OCI-LY7 (cell line): ENCODE results near the gene RIPK4.

Experiments used
- CTCF ChIP-seq: fragments of 200-600 bp; sonication (generic); conservative IDR thresholded peaks from 2 replicates; pipeline ENCODE4 v1.5.1; 2014; ENCODE audit warnings: mild to moderate bottlenecking, antibody characterized with exemption, low read length, moderate library complexity, mixed read lengths
- EZH2phosphoT487 ChIP-seq: fragments of 200-600 bp; sonication (generic); IDR thresholded peaks from 2 replicates; pipeline ENCODE4 v1.6.1; 2018; ENCODE audit warnings: low read depth, borderline replicate concordance, mild to moderate bottlenecking, mixed run types, antibody characterized with exemption, low read length, moderate library complexity, mixed read lengths

- TF ChIP-seq CTCF = no peak
- no peak for TF ChIP-seq EZH2phosphoT487
Observed at GRCh38 chr21:41771625-41771945, 4.7 kb upstream of the RIPK4 start.
